Chondrocyte (in vitro differentiated cells): ENCODE data around the gene PLXNA2. TPM values are rescaled to one million over a fixed set of nuclear protein-coding genes. Genes with fewer than 3 reads are reported as not detected.

Experiments
- DNase-seq: peaks from one replicate; pipeline ENCODE4 v3.0.0; 2021; ENCODE audit warnings: mixed read lengths, low spot score
- H3K27ac Mint-ChIP-seq: one replicate; pipeline ENCODE4 v1.8.0; 2021; ENCODE audit warnings: mild to moderate bottlenecking, moderate library complexity, mixed read lengths; ENCODE audit not compliant: unreplicated experiment
- H3K27me3 Mint-ChIP-seq: 2 replicates; pipeline ENCODE4 v1.8.0; 2021; ENCODE audit warnings: low read depth, mixed read lengths
- H3K36me3 Mint-ChIP-seq: 2 replicates; pipeline ENCODE4 v1.8.0; 2021; ENCODE audit warnings: low read depth, mixed read lengths
- H3K4me1 Mint-ChIP-seq: 2 replicates; pipeline ENCODE4 v1.8.0; 2021; ENCODE audit warnings: low read depth, mild to moderate bottlenecking, mixed read lengths
- H3K4me3 Mint-ChIP-seq: one replicate; pipeline ENCODE4 v1.8.0; 2021; ENCODE audit warnings: mild to moderate bottlenecking, moderate library complexity, mixed read lengths; ENCODE audit not compliant: unreplicated experiment
- H3K9me3 Mint-ChIP-seq: 2 replicates; pipeline ENCODE4 v1.8.0; 2021; ENCODE audit warnings: low read depth, mixed read lengths
- CTCF ChIP-seq: fragments of 200-600 bp; sonication (generic); IDR thresholded peaks from 2 replicates; pipeline ENCODE4 v1.5.0; 2021; ENCODE audit warnings: antibody characterized with exemption, mild to moderate bottlenecking, moderate library complexity
- total RNA-seq: library from RNA; stranded (reverse); gene quantifications from 3 replicates; pipeline ENCODE4 v1.2.1, GENCODE V29; 2021

PLXNA2 gene
- total RNA-seq, 1 donor from 2014 or later, result 22.0 TPM

DNA sequence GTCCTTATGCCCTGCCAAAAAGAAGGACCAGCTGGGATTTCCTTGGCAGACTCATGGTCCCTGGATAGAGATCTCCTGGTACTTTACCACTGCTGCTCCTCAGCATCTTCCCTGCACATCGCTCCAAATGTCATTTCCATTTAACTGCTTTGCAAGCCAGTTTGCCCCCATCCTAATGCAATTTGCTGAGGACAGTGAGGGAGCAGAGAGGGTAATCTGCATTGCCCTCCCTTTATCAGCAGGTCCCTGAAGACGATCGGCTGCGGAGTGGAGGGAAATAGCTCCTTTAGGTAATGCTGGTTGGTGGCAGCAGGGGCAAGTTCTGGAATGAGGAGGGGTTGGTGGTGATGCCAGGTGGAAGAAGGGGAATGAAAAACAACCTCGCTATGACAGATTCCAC is 2.7 kb downstream of the PLXNA2 start:
- no peak overlapping the region for H3K27ac Mint-ChIP-seq

DNA sequence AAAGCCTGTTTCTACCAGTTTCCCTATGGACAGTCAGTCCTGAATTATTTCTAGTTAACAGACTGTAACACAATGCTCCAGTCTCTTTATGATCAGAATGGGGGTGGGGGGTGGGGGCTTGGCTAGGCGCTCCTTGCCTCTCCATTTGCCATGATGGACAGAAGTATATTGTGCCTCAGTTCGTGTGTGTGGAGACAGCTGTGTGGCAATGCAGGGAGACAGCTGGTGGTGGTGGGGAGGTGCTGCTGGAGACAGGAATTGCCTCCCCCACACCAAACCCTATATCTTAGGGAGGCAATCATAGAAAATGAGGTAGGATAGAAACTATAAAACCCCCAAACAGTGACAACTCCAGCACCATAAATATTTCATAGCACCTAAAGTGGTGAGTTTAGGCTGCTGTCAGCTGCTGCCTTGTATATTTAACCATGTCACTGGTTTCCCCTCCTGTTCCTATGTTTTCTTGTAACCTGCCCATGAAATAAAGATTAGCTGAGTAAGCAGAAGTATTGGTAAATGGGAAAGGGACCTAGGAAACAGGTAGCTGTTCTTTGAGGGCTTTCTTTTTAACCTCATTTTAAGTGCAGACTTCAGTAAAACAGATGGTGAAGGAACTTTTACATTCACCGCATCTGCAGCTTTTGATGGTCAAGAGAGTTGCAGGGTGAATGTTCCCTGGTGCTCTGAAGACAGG is 3.4 kb downstream of the PLXNA2 start:
- Mint-ChIP-seq H3K4me3 (no peak overlapping the region), H3K27ac (no peak overlapping the region)
- no peak for DNase-seq

More for the DNA sequence above, 2.7 kb downstream of the PLXNA2 start:
- Mint-ChIP-seq H3K9me3 (no peaks in the 10 kb centered on the region), H3K4me3 (peak overlapping the region; percentile 82), H3K36me3 (no peaks in the 10 kb centered on the region), H3K27me3 (no peaks in the 10 kb centered on the region), H3K4me1 (peaks cover 74% of the 10 kb centered on the region)
- no peak for DNase-seq
- no peak for TF ChIP-seq CTCF

GRCh38 chr1:208239473-208240381 is 4.5 kb downstream of the PLXNA2 start:
- H3K4me1 Mint-ChIP-seq, result peaks cover 85% of the 10 kb centered on the region
- peak overlapping the region; percentile 7 for H3K27ac Mint-ChIP-seq
- no peaks in the 10 kb centered on the region for H3K9me3 Mint-ChIP-seq
- no peak for DNase-seq
- no peaks in the 10 kb centered on the region for H3K27me3 Mint-ChIP-seq
- no peak for TF ChIP-seq CTCF
- H3K4me3 Mint-ChIP-seq, result peak overlapping the region; percentile 28
- H3K36me3 Mint-ChIP-seq, result no peaks in the 10 kb centered on the region

More for the DNA sequence above, 3.4 kb downstream of the PLXNA2 start:
- Mint-ChIP-seq H3K27me3 (no peaks in the 10 kb centered on the region), H3K36me3 (no peaks in the 10 kb centered on the region), H3K4me1 (peaks cover 81% of the 10 kb centered on the region), H3K9me3 (no peaks in the 10 kb centered on the region)
- TF ChIP-seq CTCF, result no peak

DNA sequence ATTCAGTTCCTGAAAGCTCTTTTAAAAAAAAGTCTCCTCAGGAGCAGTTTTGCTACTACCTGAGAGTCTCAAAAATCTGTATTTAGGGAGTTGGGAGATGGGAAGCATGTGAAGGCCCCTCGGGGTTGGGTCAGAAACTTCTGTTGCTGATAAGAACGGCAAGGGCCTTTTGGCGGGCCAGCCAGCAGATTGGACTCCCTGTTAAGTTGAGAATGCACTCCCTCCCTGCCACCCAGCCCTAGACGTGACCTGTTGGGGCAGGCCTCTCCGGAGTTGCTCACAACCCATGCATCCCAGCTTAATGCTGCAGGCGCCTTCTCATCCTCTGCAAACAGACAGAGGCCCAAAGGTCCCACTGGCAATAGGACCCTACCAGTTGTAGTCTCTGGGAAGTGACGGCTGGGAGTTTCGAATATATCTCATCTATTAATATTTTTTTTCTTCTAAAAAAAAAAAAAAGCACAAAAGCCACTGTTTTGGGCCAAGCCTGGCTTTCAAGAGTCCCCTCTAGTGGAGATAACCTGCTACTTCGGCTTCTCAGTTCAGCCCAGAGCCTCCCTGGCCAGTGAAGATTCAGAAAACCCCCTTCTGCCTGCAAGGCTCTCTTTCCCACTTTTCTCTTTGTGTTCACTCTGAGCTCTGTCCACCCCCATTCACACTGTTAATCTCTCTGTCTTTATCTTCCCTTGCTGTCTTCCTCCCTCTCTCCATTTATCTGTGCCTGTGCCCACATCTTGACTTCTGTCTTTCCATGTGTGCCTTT is 5.3 kb downstream of the PLXNA2 start:
- H3K27ac Mint-ChIP-seq, result no peak overlapping the region
- H3K27me3 Mint-ChIP-seq, result no peaks in the 10 kb centered on the region
- TF ChIP-seq CTCF, result peak; percentile 89
- no peaks in the 10 kb centered on the region for H3K36me3 Mint-ChIP-seq
- H3K4me1 Mint-ChIP-seq, result peaks cover 87% of the 10 kb centered on the region
- H3K4me3 Mint-ChIP-seq, result no peak overlapping the region
- no peak for DNase-seq
- H3K9me3 Mint-ChIP-seq, result no peaks in the 10 kb centered on the region

- peak overlapping the region; percentile 5 for H3K27ac Mint-ChIP-seq
- no peaks in the 10 kb centered on the region for H3K9me3 Mint-ChIP-seq
- H3K27me3 Mint-ChIP-seq, result no peaks in the 10 kb centered on the region
- H3K36me3 Mint-ChIP-seq, result no peaks in the 10 kb centered on the region
- TF ChIP-seq CTCF, result peak; percentile 44
- no peak for DNase-seq
- H3K4me1 Mint-ChIP-seq, result peaks cover 96% of the 10 kb centered on the region
- H3K4me3 Mint-ChIP-seq, result no peak overlapping the region
These were observed 6.9 kb downstream of the PLXNA2 start for GRCh38 chr1:208237241-208237640.
